Fibroblast of villous mesenchyme (primary cell): ENCODE data around the gene ASPHD1. TPM values are rescaled to one million over a fixed set of nuclear protein-coding genes. Genes with fewer than 3 reads are reported as not detected.
"Not testable (repeated sequence)": the region's sequence is repeated elsewhere in the genome, so short reads cannot be mapped to it uniquely, and the experiment has no call there.

Source experiments
- DNase-seq: peaks from one replicate; pipeline ENCODE4 v3.0.0-alpha.2; 2010; ENCODE audit warnings: low read depth
- H3K4me3 ChIP-seq: 2 replicates; pipeline ENCODE4 v1.5.1; 2011; ENCODE audit warnings: low read depth, mild to moderate bottlenecking, low read length
- CTCF ChIP-seq: IDR thresholded peaks from 2 replicates; pipeline ENCODE4 v1.5.1; 2012; ENCODE audit warnings: low read depth, mild to moderate bottlenecking, low read length; ENCODE audit not compliant: insufficient read depth
- total RNA-seq: library from RNA; depleted of rRNA; stranded (reverse); fragments of >200 nt; gene quantifications from 2 replicates; pipeline ENCODE4 v1.2.3, GENCODE V29; 2012

The ASPHD1 gene
- total RNA-seq, 1 donor: 7.8 TPM

GRCh38 chr16:29925105-29925756, 24.9 kb downstream of the ASPHD1 start:
- H3K4me3 ChIP-seq: peak overlapping the region; percentile 86
- TF ChIP-seq CTCF: no peak
- DNase-seq: no peak

- peak within 1 kb of the TSS; percentile 86 for H3K4me3 ChIP-seq
- peak; percentile 85 for DNase-seq
- no peak for TF ChIP-seq CTCF
These were observed 25.8 kb downstream of the ASPHD1 start, which contains the start of gene KCTD13 for GRCh38 chr16:29925781-29926710. KCTD13 (minus strand) TSS chr16:29926226; CDS start chr16:29926033, 193 bp downstream.

- H3K4me3 ChIP-seq: peak overlapping the region; percentile 86
- no peak for TF ChIP-seq CTCF
- DNase-seq: peak; percentile 40
These were observed 26.4 kb downstream of the ASPHD1 start for GRCh38 chr16:29926711-29927052.

GRCh38 chr16:29927070-29927905, 27.0 kb downstream of the ASPHD1 start:
- peak; percentile 87 for DNase-seq
- H3K4me3 ChIP-seq: peak overlapping the region; percentile 86
- TF ChIP-seq CTCF: no peak

- H3K4me3 ChIP-seq, DNase-seq: not testable (repeated sequence)
These were observed 31.5 kb downstream of the ASPHD1 start for GRCh38 chr16:29931750-29932149.

- TF ChIP-seq CTCF: no peak
- H3K4me3 ChIP-seq: no peak overlapping the region
- DNase-seq: no peak
These were observed 40.4 kb downstream of the ASPHD1 start for GRCh38 chr16:29940656-29941055.
